HCT116 (cell line): ENCODE data around the gene ZDHHC3.

ENCODE experiments used
- CEBPB ChIP-seq: IDR thresholded peaks from 2 replicates; pipeline ENCODE4 v1.6.1; 2012; ENCODE audit warnings: low read depth
- EGR1 ChIP-seq: IDR thresholded peaks from 2 replicates; pipeline ENCODE4 v1.6.1; 2012; ENCODE audit warnings: low read depth
- EZH2 ChIP-seq: fragments of 200-600 bp; sonication (generic); IDR thresholded peaks from 2 replicates; pipeline ENCODE4 v1.6.1; 2017; ENCODE audit warnings: antibody characterized with exemption, mixed run types
- MAX ChIP-seq: IDR thresholded peaks from 2 replicates; pipeline ENCODE4 v1.6.1; 2012
- POLR2A ChIP-seq: IDR thresholded peaks from 2 replicates; pipeline ENCODE4 v1.7.0; 2011; ENCODE audit warnings: borderline replicate concordance; ENCODE audit not compliant: insufficient read depth, insufficient read length; ENCODE audit errors: extremely low read depth
- POLR2AphosphoS5 ChIP-seq: IDR thresholded peaks from 2 replicates; pipeline ENCODE4 v1.6.1; 2011; ENCODE audit warnings: mild to moderate bottlenecking, low read depth, low read length, moderate library complexity
- RAD21 ChIP-seq: IDR thresholded peaks from 2 replicates; pipeline ENCODE4 v1.6.1; 2012; ENCODE audit warnings: low read depth, mild to moderate bottlenecking
- SP1 ChIP-seq: IDR thresholded peaks from 2 replicates; pipeline ENCODE4 v1.6.1; 2012; ENCODE audit warnings: low read depth
- TF ChIP-seq, protein P1 (sequence below), 3 experiments: fragments of 200-600 bp in 1 of 3; sonication (generic) in 1 of 3; IDR thresholded peaks in 2 of 3; conservative IDR thresholded peaks in 1 of 3; 2 replicates each; pipeline ENCODE4 v1.5.1; 2012 to 2017; ENCODE audit warnings: low read depth in 2 of 3, low read length in 2 of 3, antibody characterized with exemption in 1 of 3, borderline replicate concordance in 1 of 3, control low read depth in 1 of 3, mild to moderate bottlenecking in 1 of 3, mixed read lengths in 1 of 3, mixed run types in 1 of 3, moderate library complexity in 1 of 3; ENCODE audit not compliant: insufficient read depth in 1 of 3
- TF ChIP-seq, protein P2 (sequence below): IDR thresholded peaks from 2 replicates; pipeline ENCODE4 v1.6.1; 2012

GRCh38 chr3:44968447-44968858, 7.5 kb downstream of the ZDHHC3 start:
- TF ChIP-seq, protein P1, sequence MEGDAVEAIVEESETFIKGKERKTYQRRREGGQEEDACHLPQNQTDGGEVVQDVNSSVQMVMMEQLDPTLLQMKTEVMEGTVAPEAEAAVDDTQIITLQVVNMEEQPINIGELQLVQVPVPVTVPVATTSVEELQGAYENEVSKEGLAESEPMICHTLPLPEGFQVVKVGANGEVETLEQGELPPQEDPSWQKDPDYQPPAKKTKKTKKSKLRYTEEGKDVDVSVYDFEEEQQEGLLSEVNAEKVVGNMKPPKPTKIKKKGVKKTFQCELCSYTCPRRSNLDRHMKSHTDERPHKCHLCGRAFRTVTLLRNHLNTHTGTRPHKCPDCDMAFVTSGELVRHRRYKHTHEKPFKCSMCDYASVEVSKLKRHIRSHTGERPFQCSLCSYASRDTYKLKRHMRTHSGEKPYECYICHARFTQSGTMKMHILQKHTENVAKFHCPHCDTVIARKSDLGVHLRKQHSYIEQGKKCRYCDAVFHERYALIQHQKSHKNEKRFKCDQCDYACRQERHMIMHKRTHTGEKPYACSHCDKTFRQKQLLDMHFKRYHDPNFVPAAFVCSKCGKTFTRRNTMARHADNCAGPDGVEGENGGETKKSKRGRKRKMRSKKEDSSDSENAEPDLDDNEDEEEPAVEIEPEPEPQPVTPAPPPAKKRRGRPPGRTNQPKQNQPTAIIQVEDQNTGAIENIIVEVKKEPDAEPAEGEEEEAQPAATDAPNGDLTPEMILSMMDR (IDR thresholded peaks at IDR 0.05 in 2 of 3, conservative IDR thresholded peaks at IDR 0.05 in 1 of 3; ENCODE audit: borderline replicate concordance in 1 of 3, insufficient read depth in 1 of 3, low read depth in 2 of 3, low read length in 2 of 3): no peak
- no peak for TF ChIP-seq EZH2
- TF ChIP-seq MAX: no peak
- TF ChIP-seq CEBPB: no peak
- TF ChIP-seq, protein P2, sequence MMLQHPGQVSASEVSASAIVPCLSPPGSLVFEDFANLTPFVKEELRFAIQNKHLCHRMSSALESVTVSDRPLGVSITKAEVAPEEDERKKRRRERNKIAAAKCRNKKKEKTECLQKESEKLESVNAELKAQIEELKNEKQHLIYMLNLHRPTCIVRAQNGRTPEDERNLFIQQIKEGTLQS: no peak
- no peak for TF ChIP-seq POLR2A
- TF ChIP-seq EGR1: no peak
- no peak for TF ChIP-seq RAD21
- TF ChIP-seq POLR2AphosphoS5: no peak
- no peak for TF ChIP-seq SP1
